M059J (cell line): ENCODE data around the gene ITGAE. TPM values are rescaled to one million over a fixed set of nuclear protein-coding genes. Genes with fewer than 3 reads are reported as not detected.
A peak's percentile ranks its signal among the peaks of the same experiment; 100 is the strongest.
"Not testable (repeated sequence)": the region's sequence is repeated elsewhere in the genome, so short reads cannot be mapped to it uniquely, and the experiment has no call there.

Experiments
- DNase-seq: peaks from one replicate; pipeline ENCODE4 v3.0.0-alpha.2; 2012; ENCODE audit warnings: low read depth
- total RNA-seq: library from RNA; depleted of rRNA; stranded (reverse); fragments of >200 nt; shearing (Covaris generic); gene quantifications from 2 replicates; pipeline ENCODE4 v1.2.3, GENCODE V29; 2014

The ITGAE gene
- total RNA-seq, 1 experiment from 2014 or later = 38.2 TPM

GRCh38 chr17:3729881-3730280 is 71.1 kb downstream of the ITGAE start:
- no peak for DNase-seq

- DNase-seq = not testable (repeated sequence)
Observed at GRCh38 chr17:3728099-3728498, 72.9 kb downstream of the ITGAE start.

GRCh38 chr17:3727041-3727440 is 73.9 kb downstream of the ITGAE start:
- DNase-seq = no peak

- no peak for DNase-seq
Observed at GRCh38 chr17:3724378-3725077, 76.5 kb downstream of the ITGAE start.

GRCh38 chr17:3723556-3724377 is 77.2 kb downstream of the ITGAE start, which contains the start of gene HASPIN:
HASPIN (plus strand) TSS chr17:3723903; CDS start chr17:3723936, 33 bp downstream.
- DNase-seq = peak; percentile 86

GRCh38 chr17:3723188-3723555 is 77.8 kb downstream of the ITGAE start:
- DNase-seq = no peak

- DNase-seq = no peak
Observed at GRCh38 chr17:3722716-3723115, 78.3 kb downstream of the ITGAE start.

- DNase-seq = no peak
Observed at GRCh38 chr17:3719265-3719664, 81.7 kb downstream of the ITGAE start.

- DNase-seq = no peak
Observed at GRCh38 chr17:3718201-3718600, 82.8 kb downstream of the ITGAE start.

- DNase-seq = no peak
Observed at GRCh38 chr17:3715296-3715695, 85.7 kb downstream of the ITGAE start.

- no peak for DNase-seq
Observed at GRCh38 chr17:3712811-3713463, 88.1 kb downstream of the ITGAE start.

GRCh38 chr17:3710951-3711383 is 90.0 kb downstream of the ITGAE start:
- peak; percentile 68 for DNase-seq

GRCh38 chr17:3708366-3708765 is 92.6 kb downstream of the ITGAE start:
- DNase-seq = no peak

GRCh38 chr17:3705718-3705984 is 95.3 kb downstream of the ITGAE start:
- DNase-seq = not testable (repeated sequence)

GRCh38 chr17:3704931-3705717 is 95.9 kb downstream of the ITGAE start:
- DNase-seq = no peak

- not testable (repeated sequence) for DNase-seq
Observed at GRCh38 chr17:3702041-3702539, 98.9 kb downstream of the ITGAE start.

- no peak for DNase-seq
Observed at GRCh38 chr17:3699951-3700350, 101.0 kb downstream of the ITGAE start.

GRCh38 chr17:3698139-3698538 is 102.8 kb downstream of the ITGAE start:
- no peak for DNase-seq

GRCh38 chr17:3697103-3697476 is 103.9 kb downstream of the ITGAE start:
- DNase-seq = no peak

- DNase-seq = no peak
Observed at GRCh38 chr17:3695723-3696411, 105.1 kb downstream of the ITGAE start, which contains the start of gene P2RX5. P2RX5 (minus strand) TSS chr17:3696155; CDS start chr17:3696005, 150 bp downstream.

- peak; percentile 43 for DNase-seq
Observed at GRCh38 chr17:3695129-3695722, 105.8 kb downstream of the ITGAE start.
